NCI-H2029 (cell line): ENCODE measurements around the gene PAPOLA.
"Not testable (repeated sequence)": the region's sequence is repeated elsewhere in the genome, so short reads cannot be mapped to it uniquely, and the experiment has no call there.

Experiments
- DNase-seq: peaks from one replicate; lab custom pipeline; 2025; lab: John Stamatoyannopoulos, UW

Gene PAPOLA

DNA sequence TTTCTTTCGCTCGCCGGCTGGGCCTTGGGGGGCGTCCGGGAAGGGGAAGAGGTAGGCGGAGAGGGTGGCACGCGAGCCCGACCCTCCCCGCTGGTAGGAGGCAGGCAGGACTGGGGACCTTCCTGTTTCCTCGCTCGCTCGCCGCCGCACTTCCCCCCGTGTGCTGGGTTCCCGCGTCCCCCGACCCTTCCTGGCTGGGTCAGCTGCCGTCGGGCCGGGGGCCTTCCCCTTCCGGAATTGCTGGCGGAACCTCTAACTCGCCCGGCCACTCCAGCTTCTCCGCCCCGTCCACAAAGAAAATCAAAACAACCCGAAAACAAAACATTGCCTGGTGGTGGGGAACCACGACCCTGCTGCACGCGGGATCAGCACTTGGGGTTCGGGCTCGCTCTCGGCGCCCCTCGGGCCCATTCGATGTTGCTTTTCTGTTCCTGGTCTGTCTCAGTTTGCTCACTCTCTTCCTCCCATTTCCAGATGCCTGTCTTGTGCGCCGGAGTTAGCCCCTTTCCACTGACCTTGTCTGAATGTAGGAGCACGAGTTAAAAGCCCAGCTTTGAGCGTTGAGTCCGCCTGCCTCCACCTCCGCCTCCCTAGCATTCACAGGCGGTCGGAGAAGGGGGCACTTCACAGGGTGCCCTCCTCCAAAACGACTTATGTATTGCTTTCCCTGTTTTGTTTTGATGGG, 581 bp downstream of the PAPOLA start:
- peak; percentile 10 for DNase-seq

DNA sequence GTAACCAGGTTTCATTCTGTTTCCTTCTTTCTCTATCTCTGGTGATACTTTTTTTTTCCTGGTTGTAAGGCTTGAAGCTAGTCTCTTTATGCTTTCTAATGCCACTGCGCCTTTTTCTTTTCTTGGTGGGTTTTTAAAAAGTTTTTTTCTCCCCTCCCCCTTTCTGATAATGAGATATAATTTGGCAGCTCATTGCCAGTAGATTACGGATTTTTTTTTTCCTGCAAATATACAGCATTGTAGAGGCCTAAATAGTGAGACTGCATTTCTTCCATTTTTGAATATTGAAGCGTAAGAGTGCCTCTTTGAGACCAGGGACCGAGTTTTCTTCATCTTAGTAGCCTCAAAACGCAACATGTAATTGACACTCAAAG, 1.1 kb downstream of the PAPOLA start:
- DNase-seq: no peak

DNA sequence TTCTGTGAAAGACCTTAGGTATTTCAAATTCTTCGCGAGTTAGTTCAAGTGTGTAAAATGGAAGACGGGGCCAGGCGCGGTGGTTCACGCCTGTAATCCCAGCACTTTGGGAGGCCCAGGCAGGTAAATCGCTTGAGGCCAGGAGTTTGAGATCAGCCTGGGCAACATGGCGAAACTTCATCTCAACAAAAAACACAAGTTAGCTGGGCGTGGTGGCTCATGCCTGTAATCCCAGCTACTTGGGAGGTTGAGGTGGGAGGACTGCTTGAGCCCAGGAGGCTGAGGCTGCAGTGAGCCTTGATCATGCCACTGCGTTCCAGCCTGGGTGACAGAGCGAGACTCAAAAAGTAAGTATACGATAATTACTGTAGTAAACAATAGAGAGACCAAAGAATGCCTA, 2.2 kb downstream of the PAPOLA start:
- DNase-seq: not testable (repeated sequence)

DNA sequence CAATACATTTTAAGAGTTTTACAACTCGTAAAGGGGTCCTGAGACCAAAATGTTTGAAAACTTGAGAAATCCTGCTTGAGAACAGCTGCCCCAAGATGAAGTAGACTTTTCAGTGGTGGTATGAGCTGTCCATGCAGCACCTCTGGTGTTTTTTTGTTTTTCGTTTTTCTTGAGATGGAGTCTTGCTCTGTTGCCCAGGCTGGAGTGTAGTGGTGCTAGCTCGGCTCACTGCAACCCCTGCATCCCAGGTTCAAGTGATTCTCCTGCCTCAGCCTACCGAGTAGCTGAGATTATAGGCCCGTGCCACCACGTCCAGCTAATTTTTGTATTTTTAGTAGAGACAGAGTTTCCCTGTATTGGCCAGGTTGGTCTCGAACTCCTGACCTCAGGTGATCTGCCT, 5.5 kb downstream of the PAPOLA start:
- no peak for DNase-seq

DNA sequence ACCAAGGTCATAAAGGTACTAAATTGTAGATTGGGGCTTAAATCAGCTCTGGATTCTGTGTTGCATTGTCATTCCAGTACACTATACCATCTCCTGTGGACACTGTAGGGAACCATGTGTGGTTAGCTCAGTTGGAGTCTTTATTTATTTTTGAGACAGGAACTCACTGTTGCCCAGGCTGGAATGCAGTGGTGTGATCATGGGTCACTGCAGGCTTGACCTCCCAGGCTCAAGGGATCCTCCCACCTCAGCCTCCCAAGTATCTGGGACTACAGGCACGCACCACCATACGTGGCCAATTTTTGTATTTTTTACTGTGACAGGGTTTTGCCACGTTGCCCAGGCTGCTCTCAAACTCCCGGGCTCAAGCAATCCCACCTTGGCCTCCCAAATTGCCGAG, 6.7 kb downstream of the PAPOLA start:
- no peak for DNase-seq

DNA sequence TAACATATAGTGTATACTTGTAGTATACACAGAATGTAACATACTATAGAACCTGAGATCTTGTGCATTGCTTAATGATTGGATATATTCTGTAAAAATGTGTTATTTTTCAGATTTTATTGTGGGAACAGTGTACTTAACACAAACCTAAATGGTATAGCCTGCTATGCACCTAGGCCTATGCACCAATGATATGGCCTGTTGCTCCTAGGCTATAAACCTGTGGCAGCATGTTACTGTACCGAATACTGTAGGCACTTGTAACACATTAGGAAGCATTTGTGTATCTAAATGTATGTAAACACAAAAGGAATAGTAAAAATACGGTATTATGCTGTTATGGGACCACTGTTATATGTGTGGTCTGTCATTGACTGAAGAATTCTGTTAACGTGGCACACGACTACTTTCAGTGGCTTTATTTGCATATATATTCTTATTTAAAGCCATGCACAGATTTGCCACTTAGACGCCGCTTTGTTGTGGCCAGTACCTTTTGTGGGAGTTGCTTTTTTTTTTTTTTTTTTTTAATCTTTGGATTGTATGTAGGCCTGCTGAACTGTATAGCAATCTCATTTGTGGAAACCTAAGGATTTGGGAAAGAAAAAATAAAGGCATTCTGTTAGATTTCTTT, 7.4 kb downstream of the PAPOLA start:
- no peak for DNase-seq

DNA sequence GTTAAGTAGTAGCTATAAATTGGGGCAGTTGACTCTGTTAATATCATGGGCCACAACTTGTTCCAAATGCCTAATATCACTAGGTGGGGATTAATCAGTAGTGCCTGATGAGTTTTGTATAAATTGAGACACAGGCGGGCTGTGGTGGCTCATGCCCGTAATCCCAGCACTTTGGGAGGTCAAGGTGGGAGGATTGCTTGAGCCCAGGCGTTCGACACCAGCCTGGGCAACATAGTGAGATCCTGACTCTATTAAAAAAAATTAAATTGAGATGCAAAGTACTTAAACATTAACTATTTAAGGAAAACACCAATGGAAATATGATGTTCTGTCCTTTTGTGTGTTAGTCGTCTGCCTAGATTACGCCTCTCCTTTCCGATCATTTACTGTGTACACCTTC, 9.0 kb downstream of the PAPOLA start:
- no peak for DNase-seq

DNA sequence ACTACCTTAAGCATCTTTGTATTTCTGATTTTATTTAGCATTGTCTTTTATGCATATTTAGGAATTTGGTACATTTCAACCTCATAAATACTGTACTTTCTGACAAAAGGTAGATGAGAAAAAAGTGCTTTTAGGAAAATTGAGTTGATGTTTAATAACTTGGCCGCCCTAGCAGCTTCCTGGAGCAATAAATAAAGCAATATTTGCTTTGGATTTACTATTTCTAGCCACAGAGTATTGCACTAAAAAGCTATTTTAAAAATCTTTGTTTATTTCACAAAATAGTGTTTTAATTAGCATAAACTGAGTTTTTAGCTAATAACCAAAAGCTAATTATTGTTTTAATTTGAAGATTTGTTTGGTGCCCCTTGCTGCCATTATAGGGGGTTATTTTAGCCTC, 9.5 kb downstream of the PAPOLA start:
- no peak for DNase-seq

DNA sequence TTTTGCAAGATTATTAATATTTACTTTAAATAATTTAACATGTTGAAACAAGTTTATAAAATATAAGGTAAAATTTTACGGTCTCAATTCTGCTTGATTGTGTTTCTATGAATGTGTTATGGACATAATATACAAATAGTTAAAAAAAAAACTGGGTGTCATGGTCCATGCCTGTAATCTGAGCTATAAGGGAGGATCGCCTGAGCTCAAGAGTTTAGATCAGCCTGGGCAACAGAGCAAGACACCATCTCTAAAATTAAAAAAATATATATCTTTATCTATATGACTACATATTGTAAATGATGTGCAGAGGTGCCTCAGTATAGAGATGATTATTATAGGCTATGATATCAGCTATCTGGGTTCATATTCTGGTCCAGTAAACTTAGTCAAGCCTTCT, 9.9 kb downstream of the PAPOLA start:
- no peak for DNase-seq

DNA sequence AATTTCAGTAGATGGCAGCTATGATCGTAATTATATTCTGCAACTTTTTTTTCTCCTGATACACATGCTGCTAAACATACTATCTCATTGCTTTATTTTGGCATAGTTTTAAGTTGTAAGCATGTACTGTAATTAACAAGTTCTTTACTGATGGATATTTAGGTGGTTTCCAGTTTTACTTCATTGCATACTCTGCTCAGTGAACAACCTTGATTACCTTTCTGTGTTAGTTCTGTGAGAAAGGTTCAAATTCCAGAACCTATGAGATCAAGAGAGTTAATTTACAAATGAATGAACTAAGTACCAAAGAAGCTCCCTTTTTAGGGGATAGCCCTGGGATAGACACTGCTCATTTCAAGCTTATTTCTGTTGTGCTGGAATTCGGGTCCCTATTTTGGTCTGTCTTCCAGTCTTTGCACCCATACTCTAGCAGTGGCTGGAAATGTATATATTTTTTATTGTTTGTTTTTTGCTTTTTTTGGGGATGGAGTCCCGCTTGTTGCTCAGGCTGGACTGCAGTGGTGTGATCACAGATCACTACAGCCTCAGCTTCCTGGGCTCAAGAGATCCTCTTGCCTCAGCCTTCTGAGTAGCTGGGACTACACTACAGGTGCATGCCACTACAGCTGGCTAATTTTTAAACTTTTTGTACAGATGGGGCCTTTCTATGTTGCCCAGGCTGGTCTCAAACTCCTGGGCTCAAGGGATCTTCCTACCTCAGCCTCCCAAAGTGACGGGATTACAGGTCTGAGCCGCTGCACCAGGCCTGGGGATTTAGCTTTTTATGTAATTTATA, 10.6 kb downstream of the PAPOLA start:
- DNase-seq: no peak

DNA sequence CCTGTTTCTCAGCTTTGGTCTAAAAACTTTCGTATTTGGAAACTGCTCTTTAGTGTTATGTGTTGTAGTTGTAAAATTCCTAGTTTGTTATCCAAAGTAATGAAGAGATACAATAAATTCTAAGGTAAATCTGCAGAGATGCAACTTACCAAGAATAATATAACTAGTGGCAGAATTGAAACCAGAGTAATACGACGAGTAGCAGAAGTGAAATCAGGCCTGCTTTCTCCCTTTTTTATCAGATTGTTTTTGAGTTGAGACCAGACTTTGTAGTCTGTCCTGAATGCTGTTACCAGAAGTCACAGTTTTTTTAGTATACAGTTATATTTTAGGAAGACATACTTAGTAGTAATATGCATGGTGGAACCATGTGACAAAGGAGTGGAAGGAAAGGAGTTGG, 12.5 kb downstream of the PAPOLA start:
- no peak for DNase-seq

DNA sequence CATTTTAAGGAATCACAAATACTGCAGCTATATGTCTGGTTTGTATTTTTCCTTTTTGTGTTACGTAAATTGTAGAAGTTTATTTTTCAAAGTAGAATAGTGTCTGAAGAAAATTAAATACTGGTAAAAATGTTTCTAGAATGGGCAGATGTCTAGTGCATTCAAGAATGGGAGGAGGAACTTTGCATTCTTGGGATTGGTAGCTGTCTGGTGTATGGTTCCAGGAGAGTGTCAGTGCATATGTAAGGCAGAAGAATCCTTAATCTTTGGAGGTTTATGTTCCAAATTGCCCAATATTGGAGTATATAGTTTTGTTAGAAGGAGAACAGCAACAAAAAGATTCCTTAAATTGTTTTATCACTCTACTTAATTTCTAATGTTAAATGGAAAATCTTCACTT, 13.5 kb downstream of the PAPOLA start:
- no peak for DNase-seq

DNA sequence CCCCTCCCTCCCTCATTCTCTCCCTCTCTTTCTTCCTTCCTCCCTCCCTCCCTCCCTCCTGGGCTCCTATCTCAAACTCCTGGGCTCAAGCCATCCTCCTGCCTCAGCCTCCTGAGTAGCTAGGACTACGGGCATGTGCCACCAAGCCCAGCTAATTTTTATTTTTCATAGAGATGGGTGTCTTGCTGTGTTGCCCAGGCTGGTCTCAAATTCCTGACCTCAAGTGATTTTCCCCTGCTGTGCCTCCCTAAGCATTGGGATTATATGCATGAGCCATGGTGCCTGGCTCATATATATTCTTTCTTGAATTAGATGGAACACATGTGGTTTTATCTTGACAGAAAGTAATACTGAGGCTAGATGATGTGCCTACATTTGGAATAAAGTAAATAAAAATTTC, 14.2 kb downstream of the PAPOLA start:
- DNase-seq: no peak

DNA sequence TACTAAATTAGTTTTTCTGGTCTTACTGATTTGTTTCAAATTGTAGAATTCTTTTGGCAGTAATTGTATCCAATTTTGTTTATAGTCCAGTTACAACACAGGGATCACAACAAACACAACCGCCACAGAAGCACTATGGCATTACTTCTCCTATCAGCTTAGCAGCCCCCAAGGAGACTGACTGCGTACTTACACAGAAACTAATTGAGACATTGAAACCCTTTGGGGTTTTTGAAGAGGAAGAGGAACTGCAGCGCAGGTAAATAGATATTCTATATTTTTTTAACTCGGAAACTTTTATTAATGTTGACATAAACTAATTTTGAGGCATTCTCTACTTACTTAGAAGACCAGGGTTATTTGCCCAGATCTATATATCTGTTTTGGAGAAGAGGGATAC, 17.8 kb downstream of the PAPOLA start:
- no peak for DNase-seq

DNA sequence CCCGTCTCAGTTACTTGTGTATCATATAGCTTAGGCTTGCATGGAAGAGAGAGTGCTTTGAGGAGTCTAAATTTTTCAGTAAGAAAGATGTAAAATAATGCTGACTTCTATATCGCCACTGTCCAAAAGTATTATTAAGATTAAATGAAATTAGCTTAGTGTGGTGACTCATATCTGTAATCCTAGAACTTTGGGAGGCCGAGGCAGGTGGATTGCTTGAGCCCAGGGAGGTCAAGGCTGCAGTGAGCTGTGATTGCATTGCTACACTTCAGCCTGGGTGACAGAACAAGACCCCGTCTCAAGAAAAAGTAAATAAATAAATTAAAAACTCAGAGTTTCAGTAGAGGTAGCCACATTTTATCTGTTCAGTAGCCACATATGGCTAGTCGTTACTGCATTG, 23.3 kb downstream of the PAPOLA start:
- DNase-seq: no peak

DNA sequence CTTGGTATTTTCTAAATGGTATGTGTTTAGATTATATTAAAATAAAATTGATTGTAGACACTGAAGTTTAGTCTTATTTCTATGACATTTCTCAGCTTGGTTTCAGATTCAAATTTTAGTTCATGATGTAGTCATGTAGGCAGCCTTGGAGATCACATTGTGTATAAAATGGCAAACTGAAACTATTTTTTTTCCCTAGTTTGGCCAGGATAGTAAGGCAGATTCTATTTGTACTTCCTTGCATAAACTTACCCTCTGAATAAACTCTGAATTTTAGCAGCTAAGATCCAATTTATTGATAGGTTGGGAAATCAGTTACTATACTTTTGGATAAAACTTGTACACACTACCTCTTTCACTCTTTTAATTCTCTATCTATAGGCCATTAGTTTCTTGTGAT, 30.4 kb downstream of the PAPOLA start:
- DNase-seq: no peak

DNA sequence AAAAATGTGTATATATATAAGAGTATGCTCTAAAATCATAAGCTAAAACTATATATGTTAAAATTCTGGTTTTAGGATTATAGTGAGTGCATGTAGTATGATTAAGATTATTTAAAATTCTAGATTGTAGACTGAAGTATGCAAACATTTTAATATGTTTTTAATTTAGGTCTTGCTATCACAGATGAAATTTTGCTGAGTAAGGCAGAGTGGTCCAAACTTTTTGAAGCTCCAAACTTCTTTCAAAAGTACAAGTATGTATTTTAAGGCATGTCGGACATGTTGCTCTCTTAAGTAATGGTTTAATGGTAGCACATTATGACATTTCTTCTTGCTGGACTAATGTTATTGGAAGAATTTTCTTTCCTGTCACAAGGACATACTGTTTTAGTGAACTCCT, 34.6 kb downstream of the PAPOLA start:
- no peak for DNase-seq

DNA sequence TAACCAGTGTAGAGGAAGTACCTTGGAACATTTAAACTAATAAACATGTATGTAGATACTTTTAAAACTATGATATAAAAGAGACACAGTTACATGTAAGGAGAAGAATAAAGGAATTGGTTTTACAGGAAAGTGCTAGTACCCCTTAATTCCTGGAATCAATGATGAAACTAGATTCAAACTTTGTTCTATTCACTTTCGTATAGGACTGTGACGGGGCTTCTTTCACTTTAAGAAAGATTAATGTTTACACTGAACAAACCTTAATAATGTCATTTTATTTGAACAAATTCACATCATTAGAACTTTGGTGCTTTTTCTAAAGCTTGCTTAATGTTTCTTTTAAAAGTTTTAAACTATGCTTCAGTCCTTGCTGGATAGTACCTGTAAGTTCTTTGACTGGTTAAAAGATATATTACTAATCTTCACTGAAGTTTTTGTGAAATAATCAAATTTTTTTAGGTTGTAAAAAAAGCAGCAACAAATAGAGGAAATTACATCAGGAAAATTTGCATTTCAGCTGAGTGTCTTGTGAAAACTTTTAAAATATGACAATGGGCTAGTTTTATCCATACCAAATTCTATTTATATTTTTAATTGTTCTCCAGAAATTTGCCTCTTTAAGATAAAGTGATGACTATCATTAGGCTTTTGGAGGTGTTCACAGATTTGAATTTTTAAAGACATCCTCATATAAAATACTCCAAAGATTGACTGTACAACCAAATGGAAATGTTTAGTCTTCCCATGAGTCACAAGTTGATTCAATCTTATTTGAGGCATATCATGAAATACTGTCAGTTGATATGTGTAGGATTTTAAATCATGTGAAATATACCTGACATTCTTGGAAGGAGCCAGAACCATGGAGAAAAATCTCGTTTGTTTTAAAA, 36.2 kb downstream of the PAPOLA start:
- DNase-seq: no peak

DNA sequence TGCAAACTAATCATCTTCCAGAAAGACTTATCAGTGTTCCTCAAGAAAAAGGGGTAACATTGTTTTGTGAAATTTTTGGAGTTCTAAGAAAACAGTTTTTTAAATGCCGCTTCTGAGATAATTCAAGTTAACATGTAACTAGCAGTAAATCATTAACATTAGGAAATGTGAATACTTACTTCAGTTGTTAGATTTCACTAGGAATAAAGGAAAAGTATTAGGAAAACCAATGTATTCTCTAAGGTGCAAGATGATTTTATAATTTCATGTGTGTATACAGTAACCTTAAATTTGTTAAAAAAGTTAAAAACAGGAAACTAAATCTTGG, 36.8 kb downstream of the PAPOLA start:
- no peak for DNase-seq

DNA sequence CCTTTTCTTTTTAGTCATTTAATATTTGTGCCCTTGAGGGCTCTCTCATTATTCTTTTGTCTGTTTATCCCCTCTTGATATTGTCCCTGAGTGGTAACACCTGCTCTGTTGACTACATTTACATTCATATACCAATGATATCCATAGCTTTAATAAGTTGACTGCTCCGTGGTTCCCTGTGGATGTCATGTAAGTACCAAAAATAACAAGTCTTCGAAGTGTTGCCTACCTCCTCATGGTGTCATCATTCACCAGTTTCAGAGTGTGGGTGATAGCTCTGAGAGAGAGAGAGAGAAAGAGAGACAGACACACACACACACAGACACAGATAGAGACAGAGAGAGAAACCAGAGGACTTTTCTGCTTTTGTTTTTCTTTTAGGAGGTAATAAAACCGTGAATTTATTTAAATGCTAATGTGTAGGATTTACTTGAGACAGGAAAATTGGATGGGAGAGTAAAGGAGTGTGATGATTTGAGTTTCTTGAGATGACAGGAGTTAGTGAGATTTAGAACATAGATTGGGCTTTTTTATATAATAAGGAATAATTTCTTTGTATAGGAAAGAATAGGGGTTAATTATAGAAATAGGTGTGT, 52.2 kb downstream of the PAPOLA start:
- DNase-seq: no peak

DNA sequence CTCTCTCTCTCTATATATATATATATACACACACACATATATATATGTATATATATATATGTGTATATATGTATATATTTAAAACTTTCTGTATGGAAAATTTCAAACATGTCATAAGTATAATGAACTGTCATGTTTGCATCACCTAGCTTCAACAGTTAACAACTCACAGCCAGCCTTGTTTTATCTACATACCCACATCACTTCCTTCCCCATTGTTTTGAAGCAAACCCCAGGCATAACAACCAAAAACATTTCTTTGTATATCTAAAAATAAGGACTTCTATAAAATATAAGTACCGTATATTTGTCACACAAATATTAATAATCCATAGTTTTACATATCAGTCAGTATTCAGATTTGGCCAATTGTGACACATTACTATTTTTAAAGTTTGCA, 57.4 kb downstream of the PAPOLA start:
- DNase-seq: no peak

DNA sequence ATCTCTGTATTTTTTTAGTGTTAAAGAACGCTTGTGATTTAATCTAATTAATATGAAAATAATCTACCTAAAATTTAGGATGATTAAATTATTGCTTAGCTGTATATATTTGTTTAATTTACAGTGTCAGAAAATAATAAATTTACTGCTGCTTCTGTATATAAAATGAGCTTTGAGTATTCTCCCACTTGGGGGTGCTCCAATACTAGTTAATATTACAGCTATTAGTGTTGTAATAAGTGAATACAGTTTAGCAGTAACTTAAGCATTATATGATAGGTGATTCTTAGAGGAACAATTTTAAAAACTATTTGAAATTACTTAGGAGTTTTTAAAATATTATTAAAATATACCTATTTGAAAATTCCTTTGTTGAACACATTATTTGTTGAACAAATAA, 62.2 kb downstream of the PAPOLA start:
- DNase-seq: no peak
